ENCODE measurements around the gene TADA2A. TPM values are rescaled to one million over a fixed set of nuclear protein-coding genes. Genes with fewer than 3 reads are reported as not detected.
A peak's percentile ranks its signal among the peaks of the same experiment; 100 is the strongest.

Gene TADA2A
- total and polyA plus RNA-seq, 2 of the 8 experiments (the other 6 are each of a cell fraction or from before 2014, with no cell fraction given), result 8.4 to 18.5 TPM

DNA sequence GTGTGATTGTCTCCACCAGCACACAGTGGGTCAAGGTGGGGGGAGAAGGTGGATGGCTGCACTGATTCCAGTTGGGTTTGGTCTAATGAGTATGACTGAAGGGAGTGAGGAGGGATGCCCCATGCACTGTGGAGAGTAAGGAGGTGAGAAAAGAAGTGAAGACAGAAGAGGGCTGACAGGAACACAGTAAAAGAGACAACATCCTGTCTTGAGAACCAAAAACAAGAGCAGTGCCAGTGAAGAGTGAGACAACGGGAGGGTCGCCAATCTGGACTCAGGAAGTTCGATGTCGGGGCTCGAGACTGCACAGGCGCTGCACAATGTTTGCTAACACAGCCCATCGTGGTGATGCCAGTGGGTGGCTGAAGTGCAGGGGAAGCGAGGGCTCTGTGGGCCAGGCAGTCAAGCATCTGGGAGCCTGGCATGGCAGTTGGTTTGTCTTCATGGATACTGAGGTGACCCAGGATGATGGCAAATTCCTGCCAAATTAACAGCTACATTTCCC is 117.1 kb downstream of the TADA2A start:
- H3K4me1 ChIP-seq (replicated peaks in 1 of 4; ENCODE audit: control insufficient read depth in 3 of 4, insufficient read depth in 4 of 4, low read length in 3 of 4), result no peaks in the 10 kb centered on the region
- H3K56ac ChIP-seq (replicated peaks; ENCODE audit: insufficient read length, low read depth, low read length), result no peak overlapping the region
- H3K18ac ChIP-seq (ENCODE audit: extremely low read depth, low read length), result no peak overlapping the region
- H3K79me1 ChIP-seq (ENCODE audit: low read depth, low read length), result no peaks in the 10 kb centered on the region; the same call in 1 of the 2 replicates
- H3K27me3 ChIP-seq (replicated peaks in 1 of 4; ENCODE audit: control insufficient read depth in 3 of 4, extremely low read depth in 1 of 4, insufficient read depth in 3 of 4, low read length in 3 of 4), result no peaks in the 10 kb centered on the region
- no peak overlapping the region for H2BK12ac ChIP-seq (ENCODE audit: low read depth, low read length)
- FAIRE-seq, result no peak
- H2BK20ac ChIP-seq (ENCODE audit: low read length), result no peak overlapping the region
- H3K79me2 ChIP-seq (ENCODE audit: control insufficient read depth in 1 of 2, insufficient read depth in 2 of 2, low read length in 2 of 2), result no peaks in the 10 kb centered on the region
- H3K23me2 ChIP-seq (ENCODE audit: low read depth, low read length), result no peaks in the 10 kb centered on the region; the same call in 1 of the 2 replicates
- DNase-seq (ENCODE audit: low read depth in 1 of 2, low spot score in 2 of 2), result peak in 1 of 2 experiments; percentile 38
- no peak overlapping the region for H2BK5ac ChIP-seq (ENCODE audit: low read depth, low read length)
- H3K4ac ChIP-seq (replicated peaks; ENCODE audit: insufficient read length, low read depth, low read length), result no peak overlapping the region
- 94% methylated on average over 8 of the region's 8 CpGs; no CpG with 5 or more reads in 1 of the 2 experiments for WGBS, 2 experiments (ENCODE audit: extremely low coverage in 1 of 2, insufficient coverage in 1 of 2, insufficient read length in 1 of 2, insufficient replicate concordance in 2 of 2, low coverage in 1 of 2, low lambda C conversion rate in 2 of 2, missing lambda C conversion rate in 1 of 2)
- H3K4me2 ChIP-seq (ENCODE audit: insufficient read depth in 1 of 2, low read depth in 2 of 2, low read length in 2 of 2), result no peak overlapping the region
- H2AFZ ChIP-seq (ENCODE audit: low read length), result no peak overlapping the region
- no peak overlapping the region for H3K9ac ChIP-seq (replicated peaks in 1 of 4; ENCODE audit: extremely low read depth in 1 of 4, low read depth in 3 of 4, low read length in 3 of 4)
- H3K14ac ChIP-seq (ENCODE audit: insufficient read length), result no peak overlapping the region
- ChIA-PET POLR2A (ENCODE audit: partially characterized antibody) (no interaction called here), CTCF (ENCODE audit: partially characterized antibody) (interaction anchor here (0.7 to 3.5 kb wide), 4 partner anchors 9 to 296 kb away, joined by 3 to 24 read pairs (median 3); no protein-coding TSS in a partner anchor)
- no peak overlapping the region for H3K4me3 ChIP-seq (ENCODE audit: extremely low read depth in 1 of 4, insufficient read depth in 2 of 4, low read depth in 3 of 4, low read length in 4 of 4)
- H2AK5ac ChIP-seq (ENCODE audit: low read depth, low read length), result no peak overlapping the region
- H3K27ac ChIP-seq (ENCODE audit: low read depth, low read length), result no peak overlapping the region
- H3K36me3 ChIP-seq (ENCODE audit: control insufficient read depth in 2 of 4, insufficient read depth in 4 of 4, low read length in 3 of 4), result peaks cover 0 to 15% (median 2%) of the 10 kb centered on the region in 4 experiments; a peak in 6 of 8 replicates
- no peaks in the 10 kb centered on the region for H4K20me1 ChIP-seq (replicated peaks in 1 of 2; ENCODE audit: control insufficient read depth in 1 of 2, insufficient read depth in 2 of 2, low read length in 2 of 2)
- H4K5ac ChIP-seq (ENCODE audit: insufficient read length, low read depth, low read length), result no peak overlapping the region
- no peak for TF ChIP-seq FOSL1 (IDR thresholded peaks at IDR 0.05; ENCODE audit: insufficient read depth, low read depth, low read length)
- TF ChIP-seq KDM1A (IDR thresholded peaks at IDR 0.05; ENCODE audit: borderline replicate concordance, low read length), result no peak
- no peak for TF ChIP-seq MAFK (IDR thresholded peaks at IDR 0.05; ENCODE audit: low read depth, low read length)
- TF ChIP-seq RNF2 (IDR thresholded peaks at IDR 0.05; ENCODE audit: borderline replicate concordance, low read depth, low read length, missing control alignments, poor library complexity, severe bottlenecking), result no peak
- no peak for TF ChIP-seq CTBP2 (IDR thresholded peaks at IDR 0.05; ENCODE audit: borderline replicate concordance, insufficient read depth, insufficient read length, low read length)
- no peak for TF ChIP-seq HDAC2 (IDR thresholded peaks at IDR 0.05; ENCODE audit: borderline replicate concordance in 1 of 2, low read depth in 2 of 2, low read length in 2 of 2)
- no peak for TF ChIP-seq NRF1 (IDR thresholded peaks at IDR 0.05; ENCODE audit: low read depth, low read length)
- TF ChIP-seq TBP (IDR thresholded peaks at IDR 0.05; ENCODE audit: low read depth, low read length), result no peak
- no peak overlapping the region for H4K8ac ChIP-seq (ENCODE audit: extremely low read depth, insufficient read depth, low read length)
- H2BK15ac ChIP-seq (ENCODE audit: low read length), result no peak overlapping the region
- H3K23ac ChIP-seq (ENCODE audit: insufficient read length), result no peak overlapping the region
- no peak overlapping the region for H4K91ac ChIP-seq (replicated peaks; ENCODE audit: insufficient read length, low read length)
- no peaks in the 10 kb centered on the region for H3K9me3 ChIP-seq (ENCODE audit: insufficient read depth in 2 of 2, low read depth in 1 of 2, low read length in 1 of 2)
- no peak overlapping the region for H2BK120ac ChIP-seq (replicated peaks; ENCODE audit: low read depth, low read length)
